NCI-H748 (cell line): Measurements from ENCODE around the gene DDX3X.
"Not testable (repeated sequence)": the region's sequence is repeated elsewhere in the genome, so short reads cannot be mapped to it uniquely, and the experiment has no call there.

Source experiments
- DNase-seq: peaks from one replicate; lab custom pipeline; 2025; ENCODE audit not compliant: unreplicated experiment; lab: John Stamatoyannopoulos, UW

Gene DDX3X

DNA sequence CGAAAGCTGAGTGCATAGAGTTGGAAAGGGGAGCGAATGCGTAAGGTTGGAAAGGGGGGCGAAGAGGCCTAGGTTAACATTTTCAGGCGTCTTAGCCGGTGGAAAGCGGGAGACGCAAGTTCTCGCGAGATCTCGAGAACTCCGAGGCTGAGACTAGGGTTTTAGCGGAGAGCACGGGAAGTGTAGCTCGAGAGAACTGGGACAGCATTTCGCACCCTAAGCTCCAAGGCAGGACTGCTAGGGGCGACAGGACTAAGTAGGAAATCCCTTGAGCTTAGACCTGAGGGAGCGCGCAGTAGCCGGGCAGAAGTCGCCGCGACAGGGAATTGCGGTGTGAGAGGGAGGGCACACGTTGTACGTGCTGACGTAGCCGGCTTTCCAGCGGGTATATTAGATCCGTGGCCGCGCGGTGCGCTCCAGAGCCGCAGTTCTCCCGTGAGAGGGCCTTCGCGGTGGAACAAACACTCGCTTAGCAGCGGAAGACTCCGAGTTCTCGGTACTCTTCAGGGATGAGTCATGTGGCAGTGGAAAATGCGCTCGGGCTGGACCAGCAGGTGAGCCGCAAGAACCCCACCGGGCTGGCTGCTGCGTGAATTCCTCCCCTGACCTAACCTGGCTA, at the start of gene DDX3X:
Gene DDX3X (plus strand): TSS at position 419 of the 619 bp plus-strand sequence. CDS start 91 bp downstream, at position 510.
- DNase-seq = peak; percentile 91

GRCh38 chrX:41285928-41286327, 48.0 kb upstream of the DDX3X start:
- DNase-seq = not testable (repeated sequence)

DNA sequence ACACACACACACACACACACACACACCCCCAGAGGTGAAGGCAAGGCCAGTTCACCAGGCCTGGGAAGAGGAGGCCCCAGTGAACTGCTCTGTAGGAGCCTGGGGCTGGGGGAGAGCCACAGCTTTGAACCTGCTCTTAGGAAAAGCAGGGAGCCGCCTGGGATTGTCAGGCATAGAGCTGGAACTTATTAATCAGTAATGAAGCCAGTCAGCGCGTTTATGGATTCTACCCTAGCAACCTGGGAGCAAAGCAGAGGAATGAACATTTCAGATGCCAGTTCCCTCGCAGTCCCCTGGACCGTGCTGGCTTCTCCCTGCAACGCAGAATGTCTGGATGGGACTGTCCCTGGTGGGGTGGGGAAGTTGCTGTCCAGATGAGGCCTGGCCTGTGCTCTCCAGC, 45.3 kb upstream of the DDX3X start:
- no peak for DNase-seq

DNA sequence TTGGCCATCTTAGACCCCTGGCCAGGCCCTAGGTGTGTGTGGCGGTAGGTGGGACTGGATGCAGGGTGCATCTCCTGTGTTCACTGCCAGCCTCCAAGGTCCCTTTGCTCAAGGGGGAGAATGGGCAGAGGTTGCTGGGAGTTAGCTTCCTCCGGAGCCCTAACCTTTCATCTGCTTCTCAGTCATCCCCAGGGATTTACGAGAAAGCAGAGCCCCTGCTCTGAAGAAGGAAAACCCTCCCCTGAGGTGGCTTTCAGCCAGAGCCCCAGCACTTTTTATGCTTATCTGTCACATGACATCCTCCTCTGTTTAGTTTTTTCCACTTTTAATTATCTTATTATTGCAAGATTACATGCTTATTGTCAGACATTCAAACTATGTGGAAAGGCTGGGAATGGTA, 44.9 kb upstream of the DDX3X start:
- DNase-seq = no peak

- no peak for DNase-seq
Measured at GRCh38 chrX:41291309-41291708, 42.7 kb upstream of the DDX3X start.

DNA sequence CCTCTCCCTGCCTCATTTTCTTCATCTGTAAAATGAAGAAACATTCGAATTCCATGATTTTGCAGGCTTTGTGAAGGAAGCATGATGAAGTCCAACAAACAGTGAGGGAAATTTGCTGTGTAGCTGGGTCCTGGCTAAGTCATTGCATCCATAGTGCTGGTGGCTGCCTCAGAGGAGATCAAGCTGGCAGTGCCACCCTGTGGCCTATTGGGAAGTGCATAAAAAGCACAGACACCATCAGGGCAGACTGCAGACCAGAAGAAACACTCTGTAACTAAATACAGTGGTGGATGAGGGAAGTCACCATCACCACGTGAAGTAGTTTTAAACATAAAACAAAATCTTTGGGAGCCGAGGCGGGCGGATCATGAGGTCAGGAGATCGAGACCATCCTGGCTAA, 40.7 kb upstream of the DDX3X start:
- DNase-seq = peak; percentile 27

DNA sequence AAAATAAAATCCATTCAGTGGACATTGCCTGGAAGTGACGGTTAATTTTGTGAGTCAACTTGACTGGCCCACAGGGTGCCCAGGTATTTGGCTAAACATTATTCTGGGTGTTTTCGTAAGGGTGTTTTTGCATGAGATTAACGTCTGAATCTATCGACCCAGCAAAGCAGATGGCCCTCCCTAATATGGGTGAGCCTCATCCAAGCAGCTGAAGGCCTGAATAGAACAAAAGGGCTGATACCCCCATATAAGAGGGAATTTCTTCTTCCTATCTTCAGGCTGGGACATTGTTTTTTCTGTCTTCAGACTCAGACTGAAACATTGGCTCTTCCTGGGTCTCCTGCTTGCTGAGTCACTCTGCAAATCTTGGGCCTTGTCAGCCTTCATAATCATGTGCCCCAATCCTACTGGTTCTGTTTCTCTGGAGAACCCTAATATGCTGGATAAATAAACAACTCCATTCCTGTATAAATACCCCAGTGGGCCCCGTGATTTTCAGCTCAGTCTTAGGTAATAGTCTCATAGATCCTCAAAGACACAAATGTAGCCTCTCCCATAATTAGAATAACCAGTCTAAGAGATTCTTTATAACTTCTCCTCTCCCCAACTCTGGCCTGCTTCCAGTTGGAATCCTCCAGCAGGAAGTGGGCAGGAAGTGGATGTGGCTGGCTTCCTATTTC, 33.1 kb upstream of the DDX3X start:
- DNase-seq = no peak

GRCh38 chrX:41301438-41301824, 32.5 kb upstream of the DDX3X start:
- DNase-seq = no peak

DNA sequence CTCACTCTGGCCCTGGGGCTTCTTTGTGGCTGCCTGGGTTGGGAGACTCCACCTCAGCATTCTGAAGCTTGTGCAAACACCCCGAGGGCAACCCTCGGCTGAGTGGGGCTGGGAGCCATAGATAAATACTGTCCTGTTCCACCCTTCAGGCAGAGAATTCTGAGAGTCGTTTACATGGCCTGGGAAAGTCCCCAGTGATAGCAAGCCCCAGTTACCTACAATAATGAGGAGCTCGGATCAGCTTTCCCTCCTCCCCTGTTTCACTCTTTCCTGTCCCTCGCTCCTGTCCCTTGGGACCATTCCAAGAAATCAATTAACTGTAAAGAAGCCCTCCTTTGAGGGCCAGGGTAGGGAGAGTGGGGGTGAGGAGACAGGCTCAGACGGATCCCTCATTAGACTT, 31.6 kb upstream of the DDX3X start:
- DNase-seq = no peak

DNA sequence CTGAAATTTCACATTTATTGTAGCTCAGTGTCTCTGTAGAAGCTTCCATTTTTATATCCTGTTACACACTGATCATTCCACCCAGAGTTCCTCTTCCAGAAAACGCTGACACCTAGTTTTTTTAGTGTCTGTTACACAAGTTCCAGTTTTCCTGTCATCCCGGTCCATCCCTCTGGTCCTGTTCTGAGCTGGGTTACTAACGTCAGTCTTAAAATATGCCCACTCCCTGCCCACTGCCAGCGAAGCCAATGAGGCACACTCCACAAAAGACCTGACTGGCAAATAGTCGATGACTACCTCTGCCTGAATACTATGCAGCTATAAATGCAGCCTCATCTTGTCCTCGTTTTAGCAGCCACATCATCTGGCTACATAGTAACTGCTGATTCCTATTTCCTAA, 30.9 kb upstream of the DDX3X start:
- no peak for DNase-seq

DNA sequence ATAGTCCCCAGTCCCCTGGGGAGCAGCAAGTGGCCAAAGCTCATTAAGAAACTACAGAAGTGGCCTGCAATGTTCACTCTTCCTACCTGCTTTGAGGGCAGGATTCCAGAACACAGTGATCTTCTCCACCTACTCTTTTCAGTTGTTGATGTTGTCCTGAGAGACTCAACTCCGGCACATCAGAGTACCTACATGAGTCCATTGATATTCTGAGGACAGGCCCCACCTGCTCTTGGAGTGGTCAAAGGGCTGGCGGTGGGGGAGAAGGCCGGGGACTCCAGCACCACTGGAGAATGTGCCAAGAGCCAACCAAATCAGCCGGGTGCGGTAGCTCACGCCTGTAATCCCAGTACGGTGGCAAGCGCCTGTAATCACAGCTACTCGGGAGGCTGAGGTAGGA, 29.8 kb upstream of the DDX3X start:
- DNase-seq = no peak

DNA sequence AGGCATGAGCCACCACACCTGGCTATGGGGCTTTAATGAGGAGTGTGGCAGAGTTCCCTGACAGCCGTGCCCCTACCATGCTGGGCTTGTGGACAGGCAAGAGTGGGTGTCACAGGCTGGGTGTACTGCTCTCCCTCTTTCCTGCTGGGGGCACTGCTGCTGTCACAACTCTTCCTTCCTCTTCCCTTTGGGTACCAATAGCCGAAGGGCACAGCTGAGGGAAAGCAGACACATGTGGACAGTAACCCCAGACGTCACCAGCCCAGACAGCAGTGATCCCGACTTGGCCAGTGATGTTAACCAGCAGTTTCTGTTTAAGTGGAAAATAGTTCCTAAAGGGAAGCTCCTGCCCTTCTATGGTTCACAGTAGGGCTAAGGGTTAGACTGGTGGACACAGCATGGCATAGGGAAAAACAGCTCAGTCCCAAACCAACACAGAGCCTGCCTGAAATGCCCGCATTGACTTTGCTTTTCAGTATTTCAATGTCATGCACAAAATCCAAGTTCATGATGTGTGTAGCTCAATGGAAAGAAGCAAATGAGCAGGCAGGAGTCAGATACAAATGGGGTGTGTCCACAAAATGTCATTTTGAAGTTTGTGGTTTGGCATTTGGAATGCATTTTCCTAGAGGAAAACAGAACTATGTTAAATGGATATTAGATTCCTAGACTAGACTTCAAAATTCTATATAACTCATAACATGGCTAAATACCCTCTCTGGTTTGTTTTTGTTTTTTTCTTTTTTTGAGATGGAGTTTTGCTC, 24.9 kb upstream of the DDX3X start:
- DNase-seq = no peak

- no peak for DNase-seq
Measured at GRCh38 chrX:41312786-41313185, 21.2 kb upstream of the DDX3X start.

DNA sequence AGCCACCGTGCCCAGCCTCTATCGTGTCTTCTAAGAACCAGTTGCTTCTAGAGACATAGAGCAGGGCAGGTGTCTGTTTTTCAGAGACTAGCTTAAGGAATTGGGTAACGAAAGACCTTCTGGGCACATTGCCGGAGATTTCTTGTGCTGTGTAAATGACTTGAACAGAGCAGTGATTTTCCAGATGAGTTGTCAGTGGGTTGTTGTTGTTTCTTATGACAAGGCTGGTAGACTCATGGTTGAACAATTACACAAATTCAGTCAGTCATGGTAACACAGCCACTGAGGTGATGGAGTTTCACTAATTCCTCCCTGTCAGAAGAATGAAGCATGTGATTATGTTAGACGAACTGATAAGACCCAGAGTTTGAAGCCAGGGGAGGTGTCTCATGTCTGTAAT, 20.5 kb upstream of the DDX3X start:
- no peak for DNase-seq

DNA sequence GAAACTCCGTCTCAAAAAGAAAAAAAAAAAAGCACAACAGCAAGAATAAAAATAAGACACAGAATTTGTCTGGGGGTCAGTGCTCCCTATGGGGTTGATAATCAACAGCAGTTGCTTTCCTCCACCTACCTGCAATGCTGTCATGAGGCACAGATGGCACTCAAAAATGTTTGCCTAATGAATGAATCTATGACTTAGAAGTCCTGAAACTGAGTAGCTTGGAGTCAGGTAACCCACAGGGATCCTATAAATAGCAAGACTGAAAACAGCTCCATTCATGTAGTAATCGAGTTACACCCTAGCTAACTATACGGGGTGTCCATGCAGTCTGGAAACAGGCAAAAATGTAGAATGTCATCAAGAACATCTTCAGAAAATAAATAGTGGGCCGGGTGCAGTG, 19.8 kb upstream of the DDX3X start:
- no peak for DNase-seq

DNA sequence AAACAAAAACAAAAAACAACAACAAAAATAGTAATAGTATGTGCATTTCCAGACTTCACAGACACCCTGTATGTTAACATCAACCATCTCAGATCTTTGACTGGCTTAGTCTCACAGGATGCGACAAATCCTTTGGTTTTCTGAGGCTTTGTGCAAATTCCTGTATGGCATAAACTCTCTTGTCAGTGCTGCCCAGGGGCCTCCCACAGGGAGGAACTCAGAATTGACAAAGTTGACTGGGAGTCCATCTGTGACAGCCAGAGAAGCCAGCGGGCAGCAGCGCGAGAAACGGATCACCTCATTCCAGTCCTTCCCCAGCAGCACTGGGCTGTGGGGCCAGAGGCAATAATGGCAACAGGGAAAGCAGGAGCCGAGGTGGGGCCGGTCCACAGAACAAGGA, 19.1 kb upstream of the DDX3X start:
- no peak for DNase-seq

DNA sequence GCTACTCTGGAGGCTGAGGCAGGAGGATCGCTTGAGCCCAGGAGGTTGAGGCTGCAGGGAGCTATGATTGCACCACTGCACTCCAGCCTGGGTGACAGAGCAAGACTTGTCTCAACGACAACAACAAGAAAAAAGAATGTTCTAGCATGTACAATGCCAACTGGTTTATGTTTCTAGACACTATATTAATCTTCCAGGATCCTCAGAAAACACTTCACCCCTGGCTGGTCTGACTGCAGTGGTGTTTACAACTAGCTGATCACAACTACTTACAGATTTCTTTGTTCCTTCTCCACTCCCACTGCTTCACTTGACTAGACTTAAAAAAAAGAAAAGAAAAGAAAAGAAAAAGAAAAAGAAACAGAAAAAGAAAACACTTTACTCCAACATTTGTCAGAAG, 17.7 kb upstream of the DDX3X start:
- DNase-seq = not testable (repeated sequence)

- DNase-seq = no peak
Measured at GRCh38 chrX:41317477-41318208, 16.3 kb upstream of the DDX3X start.

GRCh38 chrX:41320393-41320792, 13.6 kb upstream of the DDX3X start:
- DNase-seq = no peak

DNA sequence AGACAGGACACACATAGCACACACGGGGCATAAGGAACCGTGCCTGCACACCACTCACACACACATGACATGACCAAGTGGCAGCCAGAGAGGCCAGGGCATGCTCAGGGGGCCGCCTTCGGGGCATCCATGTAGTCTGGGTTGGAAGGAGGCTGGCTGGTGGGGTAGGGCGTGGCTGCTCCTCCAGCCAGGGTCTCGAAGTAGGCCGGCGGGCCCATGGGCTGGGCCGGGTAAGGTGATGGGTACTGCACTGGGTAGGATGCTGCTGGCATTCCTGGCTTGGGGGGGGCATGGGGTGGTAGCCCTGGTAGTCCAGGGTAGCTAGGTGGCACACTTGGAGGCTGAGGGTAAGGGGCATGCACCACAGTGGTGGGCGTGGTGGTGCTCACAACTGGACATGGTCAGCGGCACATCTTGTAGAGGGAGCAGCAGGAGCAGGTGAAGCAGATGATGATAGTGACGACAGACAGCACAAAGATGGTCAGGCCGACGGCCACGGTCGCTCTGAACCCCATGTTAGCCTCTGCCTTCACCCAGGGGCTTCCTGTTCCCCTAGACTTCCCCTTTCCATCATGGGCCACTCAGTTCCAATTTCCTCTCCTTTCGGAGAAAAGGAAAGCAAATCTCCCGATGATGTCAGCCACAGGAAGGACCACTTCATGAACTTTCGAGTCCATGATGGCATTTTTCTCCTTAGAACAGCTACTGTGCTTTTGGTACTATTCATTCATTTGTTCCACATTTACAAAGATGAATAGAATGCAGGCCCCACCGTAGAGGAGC, 10.9 kb upstream of the DDX3X start:
- DNase-seq = no peak

DNA sequence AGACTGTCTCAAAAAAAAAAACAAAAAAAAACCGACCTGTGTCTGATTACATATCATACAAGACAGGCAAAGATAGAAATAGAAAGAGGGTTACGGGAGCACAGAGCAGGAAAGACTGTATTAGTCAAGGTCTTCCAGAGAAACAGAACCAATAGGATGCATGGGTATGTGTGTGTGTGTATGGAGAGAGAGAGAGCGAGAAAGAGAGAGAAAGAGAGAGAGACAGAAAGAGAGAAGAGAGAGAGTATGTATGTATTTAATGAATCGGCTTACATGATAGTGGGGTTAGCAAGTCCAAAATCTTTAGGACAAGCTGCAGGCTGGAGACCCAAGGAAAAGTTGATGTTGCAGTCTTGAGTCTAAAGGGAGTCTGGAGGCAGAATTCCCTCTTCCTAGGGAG, 7.5 kb upstream of the DDX3X start:
- no peak for DNase-seq
